OCI-LY7 (cell line): Measurements from ENCODE around the gene ADAMTSL3.
A peak's percentile ranks its signal among the peaks of the same experiment; 100 is the strongest.

ENCODE experiments used
- EZH2phosphoT487 ChIP-seq: fragments of 200-600 bp; sonication (generic); IDR thresholded peaks from 2 replicates; pipeline ENCODE4 v1.6.1; 2018; ENCODE audit warnings: low read depth, borderline replicate concordance, mild to moderate bottlenecking, mixed run types, antibody characterized with exemption, low read length, moderate library complexity, mixed read lengths
- TF ChIP-seq, protein P1 (sequence below): fragments of 200-600 bp; sonication (generic); conservative IDR thresholded peaks from 2 replicates; pipeline ENCODE4 v1.5.1; 2014; ENCODE audit warnings: mild to moderate bottlenecking, antibody characterized with exemption, low read length, moderate library complexity, mixed read lengths

DNA sequence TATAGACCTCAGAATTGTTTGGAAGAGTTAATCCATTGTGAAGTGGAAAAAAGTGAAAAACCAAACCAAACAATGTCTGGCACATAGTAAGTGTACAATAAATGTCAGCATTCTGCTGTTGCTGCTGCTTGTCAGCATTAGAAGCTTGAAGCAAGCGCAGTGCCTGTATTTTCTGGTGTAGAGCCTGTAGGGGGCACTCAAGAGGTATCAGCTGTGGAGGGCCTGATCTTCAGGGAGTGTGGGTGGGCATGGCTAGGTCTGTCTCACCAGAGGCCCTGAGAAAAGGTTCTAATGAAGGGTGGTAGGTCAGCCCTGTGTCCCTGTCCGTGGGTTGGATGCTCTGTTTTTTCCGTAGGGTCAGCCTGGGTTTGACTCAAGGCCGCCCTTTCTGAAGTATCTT is 3.6 kb downstream of the ADAMTSL3 start:
- TF ChIP-seq, protein P1, sequence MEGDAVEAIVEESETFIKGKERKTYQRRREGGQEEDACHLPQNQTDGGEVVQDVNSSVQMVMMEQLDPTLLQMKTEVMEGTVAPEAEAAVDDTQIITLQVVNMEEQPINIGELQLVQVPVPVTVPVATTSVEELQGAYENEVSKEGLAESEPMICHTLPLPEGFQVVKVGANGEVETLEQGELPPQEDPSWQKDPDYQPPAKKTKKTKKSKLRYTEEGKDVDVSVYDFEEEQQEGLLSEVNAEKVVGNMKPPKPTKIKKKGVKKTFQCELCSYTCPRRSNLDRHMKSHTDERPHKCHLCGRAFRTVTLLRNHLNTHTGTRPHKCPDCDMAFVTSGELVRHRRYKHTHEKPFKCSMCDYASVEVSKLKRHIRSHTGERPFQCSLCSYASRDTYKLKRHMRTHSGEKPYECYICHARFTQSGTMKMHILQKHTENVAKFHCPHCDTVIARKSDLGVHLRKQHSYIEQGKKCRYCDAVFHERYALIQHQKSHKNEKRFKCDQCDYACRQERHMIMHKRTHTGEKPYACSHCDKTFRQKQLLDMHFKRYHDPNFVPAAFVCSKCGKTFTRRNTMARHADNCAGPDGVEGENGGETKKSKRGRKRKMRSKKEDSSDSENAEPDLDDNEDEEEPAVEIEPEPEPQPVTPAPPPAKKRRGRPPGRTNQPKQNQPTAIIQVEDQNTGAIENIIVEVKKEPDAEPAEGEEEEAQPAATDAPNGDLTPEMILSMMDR: peak; percentile 57
- TF ChIP-seq EZH2phosphoT487: no peak
